Measurements from ENCODE around the gene SLC12A9.

SLC12A9 gene

DNA sequence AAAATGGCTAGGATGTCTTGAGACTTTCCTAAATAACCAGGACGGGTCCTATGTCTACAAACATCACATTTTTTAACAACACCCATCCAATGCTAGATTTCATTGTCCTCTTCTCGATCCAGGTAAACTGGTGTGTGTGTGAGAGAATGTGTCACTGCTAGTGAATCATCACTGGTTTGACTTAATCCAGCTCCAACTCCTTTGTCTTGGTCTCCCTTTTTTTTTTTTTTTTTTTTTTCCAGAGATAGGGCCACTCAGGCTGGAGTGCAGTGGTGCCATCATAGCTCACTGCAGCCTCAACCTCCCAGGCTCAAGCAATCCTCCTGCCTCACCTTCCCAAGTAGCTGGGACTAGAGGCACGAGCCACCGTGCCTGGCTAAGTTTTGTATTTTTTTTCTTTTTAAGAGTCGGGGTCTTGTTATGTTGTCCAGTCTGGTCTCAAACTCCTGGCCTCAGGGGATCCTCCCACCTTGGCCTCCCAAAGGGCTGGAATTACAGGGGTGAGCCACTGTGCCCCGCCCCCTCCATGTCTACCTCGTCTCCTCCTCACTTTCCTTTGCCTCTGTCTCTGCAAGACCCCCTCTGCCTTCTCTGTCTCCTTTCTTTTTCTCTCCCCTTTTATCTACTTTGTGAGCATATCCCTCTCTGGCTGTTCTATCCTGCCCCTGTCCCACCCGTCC is 39.2 kb downstream of the SLC12A9 start:
- no peak overlapping the region for H3K4me3 ChIP-seq (ENCODE audit: low read depth, low read length)
- TF ChIP-seq, protein P1, sequence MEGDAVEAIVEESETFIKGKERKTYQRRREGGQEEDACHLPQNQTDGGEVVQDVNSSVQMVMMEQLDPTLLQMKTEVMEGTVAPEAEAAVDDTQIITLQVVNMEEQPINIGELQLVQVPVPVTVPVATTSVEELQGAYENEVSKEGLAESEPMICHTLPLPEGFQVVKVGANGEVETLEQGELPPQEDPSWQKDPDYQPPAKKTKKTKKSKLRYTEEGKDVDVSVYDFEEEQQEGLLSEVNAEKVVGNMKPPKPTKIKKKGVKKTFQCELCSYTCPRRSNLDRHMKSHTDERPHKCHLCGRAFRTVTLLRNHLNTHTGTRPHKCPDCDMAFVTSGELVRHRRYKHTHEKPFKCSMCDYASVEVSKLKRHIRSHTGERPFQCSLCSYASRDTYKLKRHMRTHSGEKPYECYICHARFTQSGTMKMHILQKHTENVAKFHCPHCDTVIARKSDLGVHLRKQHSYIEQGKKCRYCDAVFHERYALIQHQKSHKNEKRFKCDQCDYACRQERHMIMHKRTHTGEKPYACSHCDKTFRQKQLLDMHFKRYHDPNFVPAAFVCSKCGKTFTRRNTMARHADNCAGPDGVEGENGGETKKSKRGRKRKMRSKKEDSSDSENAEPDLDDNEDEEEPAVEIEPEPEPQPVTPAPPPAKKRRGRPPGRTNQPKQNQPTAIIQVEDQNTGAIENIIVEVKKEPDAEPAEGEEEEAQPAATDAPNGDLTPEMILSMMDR (IDR thresholded peaks at IDR 0.05; ENCODE audit: low read depth, low read length) = no peak

DNA sequence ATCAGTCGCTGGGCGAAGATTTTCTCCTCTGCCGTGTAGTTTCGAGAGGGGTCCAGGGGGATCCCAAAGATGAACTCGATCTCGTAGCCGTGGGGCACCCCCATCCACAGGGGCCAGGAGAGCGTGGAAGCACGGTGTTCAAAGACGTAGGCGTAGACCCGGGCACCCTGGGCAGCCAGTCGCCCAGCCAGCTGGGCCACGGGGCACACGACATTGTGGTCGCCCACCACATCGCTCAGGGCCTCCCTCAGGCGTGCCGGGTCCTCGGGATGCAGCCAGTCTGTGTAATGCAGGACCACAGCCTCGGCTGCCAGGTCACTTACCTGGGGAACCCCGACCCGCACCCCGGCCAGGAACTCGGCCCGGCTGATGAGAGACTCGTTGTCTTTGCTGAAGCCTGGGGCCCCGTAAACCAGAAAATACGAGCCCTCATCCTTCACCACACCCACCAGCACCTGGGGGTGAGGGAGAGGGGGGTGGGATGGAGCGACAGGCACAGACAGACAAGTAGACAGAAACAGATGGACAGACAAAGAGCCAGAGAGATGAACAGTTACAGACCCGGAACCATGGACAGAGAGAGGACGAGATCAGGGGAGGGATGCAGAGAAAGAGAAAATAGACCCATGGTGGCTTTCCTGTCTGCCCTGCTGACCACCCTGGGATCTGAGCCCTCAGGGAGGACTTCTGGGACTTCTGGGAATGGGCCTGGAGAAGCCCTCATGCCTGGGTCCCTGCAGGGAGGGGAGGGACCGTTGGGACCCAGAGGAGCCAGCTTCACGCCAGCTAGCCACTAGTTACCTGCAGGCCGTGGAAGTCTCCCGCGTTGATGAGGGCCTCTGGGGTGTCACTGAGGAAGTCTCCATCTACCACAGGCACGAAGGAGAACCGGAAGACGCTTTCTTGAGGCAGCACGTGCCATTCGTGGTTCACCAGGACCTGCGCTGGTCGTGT is 40.1 kb downstream of the SLC12A9 start:
- TF ChIP-seq, protein P1 (IDR thresholded peaks at IDR 0.05; ENCODE audit: low read depth, low read length) = no peak
- H3K4me3 ChIP-seq (ENCODE audit: low read depth, low read length) = no peak overlapping the region

DNA sequence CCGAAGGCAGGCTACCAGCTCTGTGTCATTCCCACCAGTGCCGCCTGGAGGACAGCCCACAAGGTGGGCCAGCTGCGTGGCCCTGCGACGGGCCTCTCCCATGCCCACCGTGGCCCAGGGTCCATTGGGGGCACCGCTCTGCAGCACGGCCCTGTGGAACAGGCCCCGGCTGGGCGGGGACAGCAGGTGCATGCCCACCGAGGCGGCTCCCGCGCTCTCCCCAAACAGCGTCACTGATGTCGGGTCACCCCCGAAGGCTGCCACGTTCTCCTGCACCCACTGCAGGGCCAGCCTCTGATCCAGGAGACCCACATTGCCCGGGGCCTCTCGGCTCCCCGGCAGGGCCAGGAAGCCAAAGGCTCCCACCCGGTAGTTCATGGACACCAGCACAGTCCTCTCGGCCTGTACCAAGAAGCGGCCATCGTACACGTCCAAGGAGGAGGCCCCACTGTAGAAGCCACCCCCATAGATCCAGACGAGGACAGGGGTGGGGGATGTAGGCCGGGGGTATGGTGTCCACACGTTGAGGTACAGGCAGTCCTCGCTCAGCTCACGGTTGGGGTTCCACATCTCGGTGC is 40.9 kb downstream of the SLC12A9 start:
- TF ChIP-seq, protein P1 (IDR thresholded peaks at IDR 0.05; ENCODE audit: low read depth, low read length) = no peak
- no peak overlapping the region for H3K4me3 ChIP-seq (ENCODE audit: low read depth, low read length)

DNA sequence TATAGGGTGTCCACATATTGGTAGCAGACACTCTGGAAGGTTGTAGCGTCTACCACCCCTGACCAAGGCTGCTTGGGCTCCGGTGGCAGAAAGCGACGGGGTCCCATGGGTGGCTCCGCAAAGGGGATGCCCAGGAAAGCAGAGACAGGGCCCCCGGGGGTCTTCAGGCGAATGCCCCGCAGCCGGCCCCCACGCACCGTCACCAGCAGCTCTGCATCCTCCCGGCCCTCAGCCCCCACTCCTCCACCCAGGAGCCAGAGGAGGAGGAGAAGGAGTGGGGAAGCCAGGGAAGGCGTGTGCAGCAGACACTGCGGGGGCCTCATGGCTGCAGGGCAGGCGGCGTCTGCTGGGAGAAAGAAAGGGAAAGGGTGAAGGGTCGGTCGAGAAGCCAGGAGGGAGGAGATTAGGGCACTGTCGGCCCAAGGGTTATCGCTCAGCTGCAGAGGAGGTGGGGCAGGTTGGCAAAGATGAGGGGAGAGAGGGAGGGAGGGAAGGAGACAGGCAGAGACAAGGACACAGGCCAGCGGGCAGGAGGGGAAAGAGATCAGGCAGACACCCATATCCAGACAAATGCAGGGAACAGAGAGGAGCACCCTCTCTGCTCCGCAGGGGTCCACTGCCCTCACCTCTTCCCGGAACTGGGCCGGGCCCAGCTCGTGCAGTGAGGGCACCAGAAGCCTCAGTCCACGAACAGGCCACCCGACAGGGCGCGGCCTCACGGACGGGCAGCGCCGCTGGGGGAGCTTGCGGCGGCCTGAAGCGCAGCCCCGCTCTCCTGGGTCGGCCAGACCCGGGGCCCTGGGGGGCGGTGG is 41.6 kb downstream of the SLC12A9 start:
- no peak overlapping the region for H3K4me3 ChIP-seq (ENCODE audit: low read depth, low read length)
- TF ChIP-seq, protein P1 (IDR thresholded peaks at IDR 0.05; ENCODE audit: low read depth, low read length) = no peak

DNA sequence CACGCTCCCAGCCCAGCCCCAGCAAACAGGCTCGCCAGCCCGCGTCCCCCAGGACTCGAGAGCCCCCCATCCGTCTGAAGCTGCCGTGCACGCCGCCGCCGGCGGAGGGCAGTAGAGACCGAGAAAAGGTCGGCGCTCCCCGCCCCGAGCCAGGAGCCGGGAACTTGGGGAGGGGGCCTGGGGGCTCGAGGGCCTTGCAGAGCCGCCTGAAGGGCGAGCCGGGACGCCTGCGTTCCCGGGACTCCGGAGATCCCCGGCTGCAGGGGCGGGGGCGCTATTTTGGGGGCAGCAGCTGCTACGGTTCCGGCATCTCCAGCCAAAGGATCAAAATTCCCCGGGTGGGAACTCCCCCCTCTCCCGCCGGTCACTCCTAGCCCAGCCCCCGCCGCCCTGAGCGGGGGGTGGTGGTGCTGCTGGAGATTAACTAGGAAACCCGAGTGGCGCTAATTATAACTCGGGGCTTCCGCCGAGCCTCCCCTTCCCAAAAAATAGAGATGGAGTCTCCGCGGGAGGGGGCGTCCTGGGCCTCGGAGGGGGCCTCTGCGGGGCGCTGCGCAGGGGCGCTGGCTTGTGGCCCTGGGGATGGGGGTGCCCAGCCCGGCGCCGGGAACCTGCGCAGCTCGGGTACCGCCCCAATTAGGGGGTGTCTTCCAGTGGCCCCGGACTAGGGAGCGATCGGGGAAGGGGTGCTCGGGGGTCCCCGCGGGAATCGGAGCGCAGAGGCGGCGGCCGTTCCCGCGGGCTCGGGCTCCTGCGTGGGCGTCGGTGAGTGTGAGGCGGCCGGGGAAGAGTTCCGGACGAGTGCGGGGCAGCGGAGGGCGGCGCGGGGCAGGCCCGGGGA is 42.6 kb downstream of the SLC12A9 start:
- peak overlapping the region; percentile 49 for H3K4me3 ChIP-seq (ENCODE audit: low read depth, low read length)
- TF ChIP-seq, protein P1 (IDR thresholded peaks at IDR 0.05; ENCODE audit: low read depth, low read length) = peak; percentile 73

DNA sequence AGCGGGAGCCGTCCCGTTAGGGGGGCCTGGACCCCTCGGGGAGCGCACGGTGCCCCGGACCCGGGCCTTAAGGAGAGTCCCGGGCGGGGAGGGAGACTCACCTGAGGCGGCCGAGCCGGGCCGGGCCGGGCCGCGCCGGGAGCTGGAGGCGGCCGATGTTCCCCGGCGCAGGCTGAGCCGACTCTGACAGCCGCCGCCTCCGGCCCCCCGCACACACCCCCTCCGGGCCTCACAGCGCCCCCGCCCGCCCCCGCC is 43.1 kb downstream of the SLC12A9 start, which contains the start of gene ACHE:
Gene ACHE (minus strand): TSS at position 188 of the 255 bp plus-strand sequence. CDS start 1,656 bp downstream, outside the sequence.
- TF ChIP-seq, protein P1 (IDR thresholded peaks at IDR 0.05; ENCODE audit: low read depth, low read length) = no peak
- peak within 1 kb of the TSS; percentile 49 for H3K4me3 ChIP-seq (ENCODE audit: low read depth, low read length)
